ENCODE measurements around the gene TBX3.

- TF ChIP-seq, protein P1, sequence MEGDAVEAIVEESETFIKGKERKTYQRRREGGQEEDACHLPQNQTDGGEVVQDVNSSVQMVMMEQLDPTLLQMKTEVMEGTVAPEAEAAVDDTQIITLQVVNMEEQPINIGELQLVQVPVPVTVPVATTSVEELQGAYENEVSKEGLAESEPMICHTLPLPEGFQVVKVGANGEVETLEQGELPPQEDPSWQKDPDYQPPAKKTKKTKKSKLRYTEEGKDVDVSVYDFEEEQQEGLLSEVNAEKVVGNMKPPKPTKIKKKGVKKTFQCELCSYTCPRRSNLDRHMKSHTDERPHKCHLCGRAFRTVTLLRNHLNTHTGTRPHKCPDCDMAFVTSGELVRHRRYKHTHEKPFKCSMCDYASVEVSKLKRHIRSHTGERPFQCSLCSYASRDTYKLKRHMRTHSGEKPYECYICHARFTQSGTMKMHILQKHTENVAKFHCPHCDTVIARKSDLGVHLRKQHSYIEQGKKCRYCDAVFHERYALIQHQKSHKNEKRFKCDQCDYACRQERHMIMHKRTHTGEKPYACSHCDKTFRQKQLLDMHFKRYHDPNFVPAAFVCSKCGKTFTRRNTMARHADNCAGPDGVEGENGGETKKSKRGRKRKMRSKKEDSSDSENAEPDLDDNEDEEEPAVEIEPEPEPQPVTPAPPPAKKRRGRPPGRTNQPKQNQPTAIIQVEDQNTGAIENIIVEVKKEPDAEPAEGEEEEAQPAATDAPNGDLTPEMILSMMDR (IDR thresholded peaks at IDR 0.05; ENCODE audit: extremely low read depth in 1 of 2, insufficient read depth in 1 of 2, low read depth in 1 of 2, low read length in 2 of 2) = no peak
- no peak for TF ChIP-seq POLR2AphosphoS5 (IDR thresholded peaks at IDR 0.05; ENCODE audit: insufficient read depth, low read depth, low read length)
- TF ChIP-seq FOS (IDR thresholded peaks at IDR 0.05; ENCODE audit: borderline replicate concordance, insufficient read depth, low read length) = no peak
- peak; percentile 10 for TF ChIP-seq EZH2 (IDR thresholded peaks at IDR 0.05; ENCODE audit: borderline replicate concordance, low read depth, low read length, severe bottlenecking)
- TF ChIP-seq POLR2A (IDR thresholded peaks at IDR 0.05; ENCODE audit: low read depth, low read length) = no peak
- TF ChIP-seq, protein P2, sequence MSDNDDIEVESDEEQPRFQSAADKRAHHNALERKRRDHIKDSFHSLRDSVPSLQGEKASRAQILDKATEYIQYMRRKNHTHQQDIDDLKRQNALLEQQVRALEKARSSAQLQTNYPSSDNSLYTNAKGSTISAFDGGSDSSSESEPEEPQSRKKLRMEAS (IDR thresholded peaks at IDR 0.05; ENCODE audit: insufficient read depth, insufficient read length) = no peak
- TF ChIP-seq MYC (IDR thresholded peaks at IDR 0.05; ENCODE audit: low read depth, low read length) = no peak
- TF ChIP-seq GATA2 (IDR thresholded peaks at IDR 0.05; ENCODE audit: insufficient read depth, insufficient read length, low read depth, low read length) = no peak
Observed at GRCh38 chr12:114689075-114689994, 5.4 kb upstream of the TBX3 start.

All from endothelial cell of umbilical vein (primary cell).